ENCODE results near the gene NANOS2.
"Not testable (repeated sequence)": the region's sequence is repeated elsewhere in the genome, so short reads cannot be mapped to it uniquely, and the experiment has no call there.

The NANOS2 gene

DNA sequence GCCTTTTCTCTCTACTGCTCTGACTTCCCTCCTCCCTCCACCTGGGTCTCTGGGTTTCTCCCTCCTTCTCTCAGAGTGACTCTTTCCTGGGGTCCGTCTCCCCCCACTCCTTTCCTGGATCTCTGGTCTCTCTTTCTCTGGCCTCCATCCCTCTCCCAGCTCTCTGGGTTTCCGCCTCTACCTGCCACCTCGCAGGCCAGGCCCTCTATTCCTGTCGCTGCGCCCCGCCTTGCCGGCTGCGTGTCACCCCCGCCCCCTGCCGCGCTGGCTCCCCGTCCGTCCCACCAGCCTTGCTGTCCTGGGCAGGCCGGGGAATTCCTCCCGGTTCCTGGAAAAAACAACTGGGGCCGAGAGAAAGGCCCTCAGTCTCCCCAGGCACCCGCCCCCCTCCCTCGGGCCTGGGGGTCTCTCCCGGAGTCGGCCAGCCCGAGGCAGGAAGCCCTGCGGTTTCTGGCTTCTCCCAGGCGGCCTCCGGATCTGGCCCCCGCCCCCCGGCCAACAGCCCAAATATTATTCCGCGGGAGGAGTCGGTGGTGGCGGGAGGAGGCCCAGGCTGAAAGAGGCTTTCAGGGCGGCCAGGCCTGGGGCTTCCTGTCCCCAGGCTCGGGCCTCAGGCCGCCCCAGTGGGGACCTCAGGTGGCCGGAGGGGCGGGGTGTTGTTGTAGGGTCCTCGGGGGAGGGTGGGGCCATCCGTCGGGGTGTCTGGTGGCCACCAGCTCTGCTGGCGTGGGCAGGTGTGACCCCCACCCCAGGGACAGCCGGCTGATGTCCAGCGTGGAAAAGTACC, 38.0 kb downstream of the NANOS2 start:
- no peak for DNase-seq (ENCODE audit: low read depth, low spot score)

- DNase-seq (ENCODE audit: low read depth, low spot score): no peak
Observed at GRCh38 chr19:45876161-45876410, 38.5 kb downstream of the NANOS2 start.

DNA sequence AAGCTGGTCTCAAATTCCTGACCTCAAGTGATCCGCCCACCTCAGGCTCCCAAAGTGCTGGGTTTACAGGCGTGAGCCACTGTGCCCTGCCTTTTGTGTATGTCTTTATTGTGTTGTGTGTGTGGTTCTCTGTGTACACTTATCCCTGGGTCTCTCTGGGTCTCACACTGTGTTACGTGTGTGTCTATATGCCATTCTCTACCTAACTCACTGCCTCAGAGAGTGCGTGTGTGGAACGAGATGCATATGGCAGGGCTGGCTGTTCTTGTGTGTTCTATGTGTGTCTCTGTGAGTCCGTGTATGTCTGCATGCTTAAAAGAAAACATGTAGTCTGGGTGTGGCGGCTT, 40.0 kb downstream of the NANOS2 start:
- no peak for DNase-seq (ENCODE audit: low read depth, low spot score)

GRCh38 chr19:45873219-45873772, 41.3 kb downstream of the NANOS2 start:
- DNase-seq (ENCODE audit: low read depth, low spot score): no peak

GRCh38 chr19:45872095-45872919, 42.3 kb downstream of the NANOS2 start:
- no peak for DNase-seq (ENCODE audit: low read depth, low spot score)

- no peak for DNase-seq (ENCODE audit: low read depth, low spot score)
Observed at GRCh38 chr19:45870798-45871197, 43.8 kb downstream of the NANOS2 start.

DNA sequence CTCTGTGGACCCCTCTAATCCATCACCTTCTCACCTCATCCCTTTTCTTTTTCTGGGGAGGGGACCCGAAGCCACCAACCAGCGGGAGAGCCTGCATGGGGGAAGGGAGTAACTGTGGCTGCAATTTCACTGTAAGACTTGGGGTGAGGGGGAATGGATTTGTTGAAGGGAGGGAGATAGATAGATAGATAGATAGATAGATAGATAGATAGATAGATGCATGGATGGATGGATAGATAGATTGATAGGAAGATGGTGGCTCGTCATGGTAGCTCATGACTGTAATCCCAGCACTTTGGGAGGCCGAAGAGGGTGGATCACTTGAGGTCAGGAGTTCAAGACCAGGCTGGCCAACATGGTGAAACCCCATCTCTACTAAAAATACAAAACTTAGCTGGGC, 47.3 kb downstream of the NANOS2 start:
- not testable (repeated sequence) for DNase-seq (ENCODE audit: low read depth, low spot score)

DNA sequence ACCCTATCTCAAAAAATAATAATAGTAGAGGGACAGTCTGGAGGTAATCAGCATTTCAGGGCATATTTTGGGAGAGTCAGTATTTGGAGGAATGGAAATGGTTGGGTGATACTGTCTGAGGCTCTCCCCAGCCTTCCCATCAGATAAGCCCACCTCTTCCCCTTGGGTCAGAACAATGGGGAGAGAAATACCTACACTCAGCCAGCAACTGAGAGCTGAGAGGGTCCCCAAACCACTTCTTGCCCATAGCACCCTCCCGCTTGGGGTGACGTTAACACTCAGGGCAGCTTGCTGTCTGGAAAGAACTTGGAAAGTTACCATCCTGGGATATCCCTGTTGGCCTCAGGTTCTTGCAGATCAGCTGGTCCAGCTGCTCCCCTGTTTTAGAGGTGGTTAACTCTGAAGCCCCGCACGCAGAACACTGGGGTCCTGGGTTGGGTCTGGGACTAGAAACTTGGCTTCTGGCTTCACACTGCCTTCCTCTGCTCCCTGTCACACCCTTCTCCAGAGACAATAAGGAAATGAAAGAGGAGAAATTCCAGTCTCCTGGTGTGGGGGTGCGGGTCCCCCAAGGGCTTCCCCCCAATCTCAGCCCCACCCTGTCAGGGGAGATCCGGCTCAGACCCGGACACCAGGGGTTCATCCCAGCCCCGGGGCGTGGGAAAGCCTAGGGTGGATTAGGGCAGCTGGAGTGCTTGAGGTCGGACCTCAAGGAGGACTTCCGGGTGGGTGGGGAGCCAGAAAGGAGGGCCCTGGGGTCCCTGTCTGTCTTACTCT, 48.0 kb downstream of the NANOS2 start:
- DNase-seq (ENCODE audit: low read depth, low spot score): no peak

DNA sequence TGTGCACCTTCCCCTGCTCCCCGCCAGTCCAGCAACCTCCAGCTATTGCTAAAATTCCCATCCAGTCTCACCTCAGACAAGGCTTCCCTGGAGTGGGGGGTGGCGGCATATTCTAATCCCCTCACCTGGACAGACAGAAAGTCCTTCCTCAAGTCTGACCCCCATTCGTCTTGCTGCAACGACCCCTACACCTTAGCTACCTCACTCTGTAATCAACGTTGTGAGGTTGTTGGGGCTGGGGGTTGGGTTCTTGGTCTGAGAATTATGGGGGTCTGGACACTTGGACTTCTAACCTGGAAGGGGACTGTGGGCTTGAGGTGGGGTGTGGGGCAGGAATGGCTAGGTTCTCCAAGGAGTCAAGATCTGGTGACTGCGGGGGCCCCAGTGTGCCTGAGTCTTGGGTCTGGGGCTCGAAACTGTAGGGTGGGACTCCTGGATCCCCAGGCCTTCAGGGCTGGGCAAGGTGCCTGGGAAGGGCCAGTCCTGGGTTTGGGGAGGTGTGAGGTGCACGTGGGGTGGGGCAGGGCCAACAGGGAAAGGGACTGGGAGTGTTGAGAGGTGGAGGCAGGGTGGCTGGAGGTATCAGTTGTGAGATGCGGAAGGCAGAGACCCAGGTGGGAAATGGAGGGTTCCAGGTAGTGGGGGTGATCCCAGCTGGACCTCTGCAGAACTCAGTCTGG, 49.2 kb downstream of the NANOS2 start:
- DNase-seq (ENCODE audit: low read depth, low spot score): no peak

DNA sequence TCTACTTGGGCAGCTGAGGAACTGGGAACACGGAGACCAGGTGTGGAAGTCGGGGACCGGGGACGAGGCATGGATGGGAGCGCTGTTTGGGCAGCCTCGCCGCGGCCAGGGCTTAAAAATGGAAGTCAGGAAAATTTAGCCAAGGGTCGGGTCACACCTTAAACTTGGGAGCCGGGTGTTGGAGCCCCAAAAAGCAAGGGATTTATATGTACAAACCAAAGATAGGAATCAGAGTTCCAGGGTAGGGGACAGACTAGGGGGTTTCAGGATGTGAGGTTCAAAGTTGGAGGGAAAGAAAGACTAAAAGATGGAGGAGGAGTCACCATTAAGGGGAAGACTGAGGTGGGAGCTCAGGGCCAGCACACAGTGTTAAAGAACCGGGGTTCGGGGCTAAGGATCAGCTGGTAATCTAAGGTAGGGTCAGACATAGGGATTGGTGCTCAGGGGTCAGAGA, 49.9 kb downstream of the NANOS2 start:
- DNase-seq (ENCODE audit: low read depth, low spot score): no peak

GRCh38 chr19:45863840-45864628, 50.5 kb downstream of the NANOS2 start, which contains the start of gene FOXA3:
Gene FOXA3, plus strand, starts transcription at chr19:45864326. Its CDS starts 131 bp downstream, at chr19:45864457.
- no peak for DNase-seq (ENCODE audit: low read depth, low spot score)

DNA sequence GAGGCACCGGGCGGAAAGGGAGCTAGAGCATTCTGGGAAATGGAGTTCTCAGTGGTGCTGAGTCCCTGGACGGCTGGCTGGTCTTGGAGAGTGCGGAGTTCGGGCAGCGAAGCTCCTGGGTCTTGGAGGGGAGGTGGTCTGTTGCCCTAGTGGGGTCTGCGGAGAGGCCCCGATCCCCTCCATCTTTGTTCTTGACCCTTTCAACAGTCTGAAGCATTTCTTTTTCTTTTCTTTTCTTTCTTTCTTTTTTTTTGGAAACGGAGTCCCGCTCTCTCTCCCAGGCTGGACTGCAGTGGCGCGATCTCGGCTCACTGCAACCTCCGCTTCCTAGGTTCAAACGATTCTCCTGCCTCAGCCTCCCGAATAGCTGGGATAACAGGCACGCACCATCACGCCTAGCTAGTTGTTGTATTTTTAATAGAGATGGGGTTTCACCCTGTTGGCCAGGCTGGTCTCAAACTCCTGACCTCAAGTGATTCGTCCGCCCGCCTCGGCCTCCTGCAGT, 51.2 kb downstream of the NANOS2 start:
- no peak for DNase-seq (ENCODE audit: low read depth, low spot score)
